SK-N-SH (cell line): ENCODE results near the gene SCARB1.

ENCODE experiments used
- RAD21 ChIP-seq: IDR thresholded peaks from 2 replicates; pipeline ENCODE4 v1.6.1; 2012; ENCODE audit warnings: mild to moderate bottlenecking, low read length
- TF ChIP-seq, protein P1 (sequence below): IDR thresholded peaks from 2 replicates; pipeline ENCODE4 v1.6.1; 2012; ENCODE audit warnings: mild to moderate bottlenecking, low read depth, low read length, moderate library complexity

DNA sequence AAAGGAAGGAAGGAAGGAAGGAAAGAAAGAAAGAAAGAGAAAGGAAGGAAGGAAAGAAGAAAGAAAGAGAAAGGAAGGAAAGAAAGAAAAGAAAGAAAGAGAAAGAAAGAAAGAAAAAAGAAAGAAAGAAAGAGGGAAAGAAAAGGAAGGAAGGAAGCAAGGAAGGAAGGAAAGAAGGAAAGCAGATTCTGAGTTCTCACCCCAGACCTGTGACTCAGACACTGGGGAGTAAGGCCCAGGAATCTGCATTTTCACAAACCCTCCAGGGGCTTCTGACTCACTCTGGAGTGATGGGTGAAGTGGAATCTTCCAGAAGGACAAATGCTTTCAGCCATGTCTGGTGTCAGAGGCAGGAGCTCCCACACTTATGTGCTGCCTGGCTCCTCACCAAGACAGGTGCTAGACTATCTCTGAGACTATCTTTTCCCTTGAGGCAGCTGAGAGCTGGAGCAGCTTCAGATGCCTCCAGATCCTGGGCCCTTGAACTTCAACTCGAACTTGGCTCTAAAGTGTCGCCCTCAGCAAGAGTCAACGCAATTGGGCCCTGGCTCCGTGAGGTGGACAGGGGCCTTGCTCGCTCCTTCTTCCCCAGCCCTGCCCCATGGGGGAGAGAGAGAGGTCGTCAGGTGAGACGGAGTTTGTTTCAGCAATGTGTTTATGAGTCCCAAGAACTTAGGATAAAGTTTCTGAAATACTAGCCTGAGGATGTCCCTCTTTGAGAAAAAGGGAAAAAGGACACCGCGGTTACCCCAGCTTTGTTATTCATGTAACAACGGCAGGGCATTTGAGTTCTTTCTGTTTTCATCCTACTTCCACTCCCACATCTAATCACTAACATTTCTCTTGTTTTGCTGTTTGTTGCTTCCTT is 19.8 kb upstream of the SCARB1 start:
- TF ChIP-seq RAD21 = no peak
- TF ChIP-seq, protein P1, sequence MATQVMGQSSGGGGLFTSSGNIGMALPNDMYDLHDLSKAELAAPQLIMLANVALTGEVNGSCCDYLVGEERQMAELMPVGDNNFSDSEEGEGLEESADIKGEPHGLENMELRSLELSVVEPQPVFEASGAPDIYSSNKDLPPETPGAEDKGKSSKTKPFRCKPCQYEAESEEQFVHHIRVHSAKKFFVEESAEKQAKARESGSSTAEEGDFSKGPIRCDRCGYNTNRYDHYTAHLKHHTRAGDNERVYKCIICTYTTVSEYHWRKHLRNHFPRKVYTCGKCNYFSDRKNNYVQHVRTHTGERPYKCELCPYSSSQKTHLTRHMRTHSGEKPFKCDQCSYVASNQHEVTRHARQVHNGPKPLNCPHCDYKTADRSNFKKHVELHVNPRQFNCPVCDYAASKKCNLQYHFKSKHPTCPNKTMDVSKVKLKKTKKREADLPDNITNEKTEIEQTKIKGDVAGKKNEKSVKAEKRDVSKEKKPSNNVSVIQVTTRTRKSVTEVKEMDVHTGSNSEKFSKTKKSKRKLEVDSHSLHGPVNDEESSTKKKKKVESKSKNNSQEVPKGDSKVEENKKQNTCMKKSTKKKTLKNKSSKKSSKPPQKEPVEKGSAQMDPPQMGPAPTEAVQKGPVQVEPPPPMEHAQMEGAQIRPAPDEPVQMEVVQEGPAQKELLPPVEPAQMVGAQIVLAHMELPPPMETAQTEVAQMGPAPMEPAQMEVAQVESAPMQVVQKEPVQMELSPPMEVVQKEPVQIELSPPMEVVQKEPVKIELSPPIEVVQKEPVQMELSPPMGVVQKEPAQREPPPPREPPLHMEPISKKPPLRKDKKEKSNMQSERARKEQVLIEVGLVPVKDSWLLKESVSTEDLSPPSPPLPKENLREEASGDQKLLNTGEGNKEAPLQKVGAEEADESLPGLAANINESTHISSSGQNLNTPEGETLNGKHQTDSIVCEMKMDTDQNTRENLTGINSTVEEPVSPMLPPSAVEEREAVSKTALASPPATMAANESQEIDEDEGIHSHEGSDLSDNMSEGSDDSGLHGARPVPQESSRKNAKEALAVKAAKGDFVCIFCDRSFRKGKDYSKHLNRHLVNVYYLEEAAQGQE = no peak
